Measurements from ENCODE around the gene USP9X.

USP9X gene

DNA sequence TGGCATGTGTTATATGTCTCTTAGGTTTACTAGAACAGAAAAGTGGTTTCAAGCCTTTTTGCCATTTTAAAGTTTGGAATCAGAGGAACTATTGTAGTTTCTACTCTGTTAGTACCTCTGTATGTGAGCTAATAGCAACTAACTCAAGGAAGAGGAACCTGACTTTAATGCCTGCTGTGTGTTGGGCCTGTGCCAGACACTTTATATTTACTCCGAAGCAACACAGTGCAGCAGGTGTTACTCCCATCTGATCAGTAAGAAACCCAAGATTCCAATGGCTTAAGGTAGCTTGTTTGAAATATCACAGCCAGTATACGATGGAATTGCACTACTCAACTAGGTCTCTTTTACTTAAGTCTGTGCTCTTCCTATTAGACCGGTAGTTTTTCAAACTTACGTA lies 79.2 kb downstream of the USP9X start:
- Histone ChIP-seq H4K5ac (ENCODE audit: low read length) (no peak overlapping the region), H2BK5ac (ENCODE audit: low read length) (no peak overlapping the region), H3K4me2 (ENCODE audit: low read length) (no peak overlapping the region), H3K36me3 (ENCODE audit: control insufficient read depth, insufficient read depth, low read length) (no peaks in the 10 kb centered on the region), H4K8ac (ENCODE audit: low read depth, low read length) (no peak overlapping the region), H3K4me3 (ENCODE audit: low read length) (no peak overlapping the region), H3K56ac (ENCODE audit: low read length) (no peak overlapping the region), H3K4me1 (ENCODE audit: control insufficient read depth, low read depth, low read length) (no peaks in the 10 kb centered on the region), H3K9ac (ENCODE audit: low read length) (no peak overlapping the region), H2BK120ac (ENCODE audit: low read depth, low read length) (no peak overlapping the region), H3K23ac (ENCODE audit: low read length) (no peak overlapping the region), H2BK15ac (replicated peaks; ENCODE audit: low read depth) (no peak overlapping the region), H3K27ac (ENCODE audit: low read depth, low read length) (no peak overlapping the region), H3K18ac (ENCODE audit: low read length) (no peak overlapping the region), H3K79me2 (ENCODE audit: control insufficient read depth, insufficient read depth, low read length) (no peaks in the 10 kb centered on the region), H3K79me1 (ENCODE audit: low read length) (no peaks in the 10 kb centered on the region), H2AK5ac (ENCODE audit: low read length) (no peak overlapping the region), H3K4ac (ENCODE audit: low read depth, low read length) (no peak overlapping the region), H3K27me3 (ENCODE audit: insufficient read depth, low read length, poor library complexity) (no peaks in the 10 kb centered on the region)
- no peak for DNase-seq
- no CpG with 5 or more reads among the region's 4 CpGs for WGBS (ENCODE audit: extremely low coverage, insufficient coverage, low lambda C conversion rate)

DNA sequence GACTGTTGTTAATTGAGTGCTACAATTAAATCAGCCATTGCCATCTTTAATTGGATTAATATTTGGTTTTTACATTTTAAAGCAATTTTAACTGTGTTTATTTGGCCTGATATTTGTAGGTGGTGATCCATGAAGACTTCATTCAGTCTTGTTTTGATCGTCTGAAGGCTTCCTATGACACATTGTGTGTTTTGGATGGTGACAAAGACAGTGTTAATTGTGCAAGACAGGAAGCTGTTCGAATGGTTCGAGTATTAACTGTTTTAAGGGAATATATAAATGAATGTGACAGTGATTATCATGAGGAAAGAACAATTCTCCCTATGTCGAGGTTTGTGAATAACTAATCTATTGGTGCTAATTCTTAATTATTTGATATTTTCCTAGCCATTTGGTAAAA lies 82.6 kb downstream of the USP9X start:
- Histone ChIP-seq H3K27ac (ENCODE audit: low read depth, low read length) (no peak overlapping the region), H3K4ac (ENCODE audit: low read depth, low read length) (no peak overlapping the region), H3K56ac (ENCODE audit: low read length) (no peak overlapping the region), H3K4me3 (ENCODE audit: low read length) (no peak overlapping the region), H3K79me1 (ENCODE audit: low read length) (no peaks in the 10 kb centered on the region), H4K8ac (ENCODE audit: low read depth, low read length) (no peak overlapping the region), H2BK5ac (ENCODE audit: low read length) (no peak overlapping the region), H3K4me2 (ENCODE audit: low read length) (no peak overlapping the region), H3K4me1 (ENCODE audit: control insufficient read depth, low read depth, low read length) (no peaks in the 10 kb centered on the region), H3K36me3 (ENCODE audit: control insufficient read depth, insufficient read depth, low read length) (no peaks in the 10 kb centered on the region), H2BK15ac (replicated peaks; ENCODE audit: low read depth) (no peak overlapping the region), H3K18ac (ENCODE audit: low read length) (no peak overlapping the region), H3K9ac (ENCODE audit: low read length) (no peak overlapping the region), H3K23ac (ENCODE audit: low read length) (no peak overlapping the region), H2AK5ac (ENCODE audit: low read length) (no peak overlapping the region), H2BK120ac (ENCODE audit: low read depth, low read length) (no peak overlapping the region), H4K5ac (ENCODE audit: low read length) (no peak overlapping the region), H3K27me3 (ENCODE audit: insufficient read depth, low read length, poor library complexity) (no peaks in the 10 kb centered on the region), H3K79me2 (ENCODE audit: control insufficient read depth, insufficient read depth, low read length) (no peaks in the 10 kb centered on the region)
- no peak for DNase-seq
- no CpG with 5 or more reads among the region's 4 CpGs for WGBS (ENCODE audit: extremely low coverage, insufficient coverage, low lambda C conversion rate)

DNA sequence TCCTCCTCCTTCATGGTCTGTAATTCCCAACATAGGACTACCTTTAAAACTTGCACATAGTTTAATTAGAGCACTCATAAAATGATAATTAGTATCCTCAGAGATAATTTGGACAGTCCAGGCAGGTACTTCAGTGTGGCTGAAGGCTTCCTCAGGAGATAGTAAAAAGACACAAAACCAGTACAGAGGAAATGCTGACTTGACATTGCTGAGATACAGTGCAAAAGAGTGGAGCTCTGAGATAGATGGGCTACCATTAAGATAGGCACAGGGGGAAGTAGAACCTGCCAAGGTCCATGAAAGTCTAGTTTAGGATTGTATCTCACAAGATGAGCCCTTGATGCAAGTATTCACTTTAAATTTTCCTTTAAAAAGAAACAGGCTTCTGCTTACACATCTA lies 91.0 kb downstream of the USP9X start:
- Histone ChIP-seq H4K8ac (ENCODE audit: low read depth, low read length) (no peak overlapping the region), H3K4me3 (ENCODE audit: low read length) (no peak overlapping the region), H3K23ac (ENCODE audit: low read length) (no peak overlapping the region), H3K4me1 (ENCODE audit: control insufficient read depth, low read depth, low read length) (no peaks in the 10 kb centered on the region), H2BK15ac (replicated peaks; ENCODE audit: low read depth) (no peak overlapping the region), H3K4me2 (ENCODE audit: low read length) (no peak overlapping the region), H2BK120ac (ENCODE audit: low read depth, low read length) (no peak overlapping the region), H3K36me3 (ENCODE audit: control insufficient read depth, insufficient read depth, low read length) (no peaks in the 10 kb centered on the region), H4K5ac (ENCODE audit: low read length) (no peak overlapping the region), H3K4ac (ENCODE audit: low read depth, low read length) (no peak overlapping the region), H3K9ac (ENCODE audit: low read length) (no peak overlapping the region), H3K56ac (ENCODE audit: low read length) (no peak overlapping the region), H3K27ac (ENCODE audit: low read depth, low read length) (no peak overlapping the region), H3K27me3 (ENCODE audit: insufficient read depth, low read length, poor library complexity) (no peaks in the 10 kb centered on the region), H3K18ac (ENCODE audit: low read length) (no peak overlapping the region), H2AK5ac (ENCODE audit: low read length) (no peak overlapping the region), H2BK5ac (ENCODE audit: low read length) (no peak overlapping the region), H3K79me2 (ENCODE audit: control insufficient read depth, insufficient read depth, low read length) (no peaks in the 10 kb centered on the region), H3K79me1 (ENCODE audit: low read length) (no peaks in the 10 kb centered on the region)
- DNase-seq, result no peak

DNA sequence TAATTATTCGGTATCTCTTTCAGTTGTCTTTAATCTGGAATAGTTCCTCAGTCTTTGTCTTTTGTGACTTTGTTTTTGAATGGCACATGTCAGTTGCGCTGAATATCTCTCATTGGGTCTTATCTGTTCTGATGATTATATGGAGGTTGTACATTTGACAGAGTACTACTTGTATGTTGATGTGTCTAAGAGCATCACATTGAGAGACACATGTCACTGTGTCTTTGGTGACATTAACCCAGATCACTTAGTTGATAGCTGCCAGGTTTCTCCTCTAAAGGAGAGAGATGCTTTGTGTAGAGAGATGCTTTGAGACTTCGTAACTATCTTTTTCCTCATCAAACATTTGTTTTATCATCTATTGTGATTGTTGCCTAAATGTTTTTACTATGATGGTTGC lies 92.1 kb downstream of the USP9X start:
- Histone ChIP-seq H3K18ac (ENCODE audit: low read length) (no peak overlapping the region), H2BK5ac (ENCODE audit: low read length) (no peak overlapping the region), H4K8ac (ENCODE audit: low read depth, low read length) (no peak overlapping the region), H4K5ac (ENCODE audit: low read length) (no peak overlapping the region), H3K4me3 (ENCODE audit: low read length) (no peak overlapping the region), H3K23ac (ENCODE audit: low read length) (no peak overlapping the region), H3K27ac (ENCODE audit: low read depth, low read length) (no peak overlapping the region), H3K4me2 (ENCODE audit: low read length) (no peak overlapping the region), H3K4me1 (ENCODE audit: control insufficient read depth, low read depth, low read length) (no peaks in the 10 kb centered on the region), H3K79me1 (ENCODE audit: low read length) (no peaks in the 10 kb centered on the region), H3K27me3 (ENCODE audit: insufficient read depth, low read length, poor library complexity) (no peaks in the 10 kb centered on the region), H3K36me3 (ENCODE audit: control insufficient read depth, insufficient read depth, low read length) (no peaks in the 10 kb centered on the region), H2BK120ac (ENCODE audit: low read depth, low read length) (no peak overlapping the region), H3K4ac (ENCODE audit: low read depth, low read length) (no peak overlapping the region), H2BK15ac (replicated peaks; ENCODE audit: low read depth) (no peak overlapping the region), H2AK5ac (ENCODE audit: low read length) (no peak overlapping the region), H3K9ac (ENCODE audit: low read length) (no peak overlapping the region), H3K56ac (ENCODE audit: low read length) (no peak overlapping the region), H3K79me2 (ENCODE audit: control insufficient read depth, insufficient read depth, low read length) (no peaks in the 10 kb centered on the region)
- DNase-seq, result no peak
- no CpG with 5 or more reads among the region's 3 CpGs for WGBS (ENCODE audit: extremely low coverage, insufficient coverage, low lambda C conversion rate)

DNA sequence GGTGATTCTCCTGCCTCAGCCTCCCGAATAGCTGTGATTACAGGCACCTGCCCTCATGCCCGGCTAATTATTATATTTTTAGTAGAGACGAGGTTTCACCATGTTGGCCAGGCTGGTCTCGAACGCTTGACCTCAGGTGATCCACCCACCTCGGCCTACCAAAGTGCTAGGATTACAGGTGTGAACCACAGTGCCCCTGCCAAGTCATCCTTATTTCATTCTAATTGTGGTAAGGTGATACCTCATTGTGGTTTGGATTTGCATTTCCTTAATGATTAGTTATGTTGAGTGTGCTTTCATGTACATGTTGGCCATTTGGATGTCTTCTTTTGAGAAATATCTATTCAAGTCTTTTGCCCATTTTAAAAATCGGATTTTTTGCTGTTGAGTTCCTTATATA lies 93.0 kb downstream of the USP9X start:
- no peak overlapping the region for H3K4me2 ChIP-seq (ENCODE audit: low read length)
- WGBS (ENCODE audit: extremely low coverage, insufficient coverage, low lambda C conversion rate), result no CpG with 5 or more reads among the region's 7 CpGs
- DNase-seq, result no peak

DNA sequence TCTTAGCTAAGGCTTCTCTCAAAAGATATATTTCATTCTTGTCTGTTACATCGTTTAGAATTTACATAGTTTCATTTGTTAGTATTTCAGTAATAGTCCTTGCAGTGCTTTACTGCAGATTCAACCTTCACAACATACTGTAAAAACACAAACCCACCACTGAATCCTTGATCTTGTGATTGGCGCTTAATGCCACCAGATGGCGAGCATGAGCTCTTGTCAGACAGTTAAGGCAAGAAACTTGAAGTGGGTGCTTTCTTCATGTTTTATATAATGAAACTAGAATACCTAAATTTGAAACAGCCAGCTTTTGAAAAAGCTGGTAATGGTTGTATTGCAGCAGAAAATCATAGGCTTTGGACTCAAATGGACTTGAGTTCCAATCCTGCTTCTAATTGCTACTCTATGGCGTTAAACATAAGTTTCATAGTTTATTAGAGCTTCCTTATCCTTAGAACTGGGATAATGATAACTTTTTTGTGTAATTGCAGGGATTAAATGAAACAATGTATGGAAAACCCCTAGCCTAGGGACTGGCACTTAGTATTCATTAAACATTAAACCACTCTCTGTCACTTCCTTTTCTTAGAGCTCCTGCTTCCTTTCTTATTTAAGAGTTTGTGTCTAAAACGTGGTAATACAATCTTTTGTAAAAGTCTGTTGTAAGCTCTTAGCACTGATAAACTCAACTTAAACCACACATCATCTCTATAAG lies 95.1 kb downstream of the USP9X start:
- Histone ChIP-seq H3K23ac (ENCODE audit: low read length) (no peak overlapping the region), H2AK5ac (ENCODE audit: low read length) (no peak overlapping the region), H4K5ac (ENCODE audit: low read length) (no peak overlapping the region), H3K4me3 (ENCODE audit: low read length) (no peak overlapping the region), H3K79me2 (ENCODE audit: control insufficient read depth, insufficient read depth, low read length) (no peaks in the 10 kb centered on the region), H3K9ac (ENCODE audit: low read length) (no peak overlapping the region), H2BK120ac (ENCODE audit: low read depth, low read length) (no peak overlapping the region), H3K18ac (ENCODE audit: low read length) (no peak overlapping the region), H3K4me2 (ENCODE audit: low read length) (no peak overlapping the region), H3K4me1 (ENCODE audit: control insufficient read depth, low read depth, low read length) (no peaks in the 10 kb centered on the region), H3K27ac (ENCODE audit: low read depth, low read length) (no peak overlapping the region), H3K56ac (ENCODE audit: low read length) (no peak overlapping the region), H3K4ac (ENCODE audit: low read depth, low read length) (no peak overlapping the region), H3K27me3 (ENCODE audit: insufficient read depth, low read length, poor library complexity) (no peaks in the 10 kb centered on the region), H3K79me1 (ENCODE audit: low read length) (no peaks in the 10 kb centered on the region), H4K8ac (ENCODE audit: low read depth, low read length) (no peak overlapping the region), H2BK5ac (ENCODE audit: low read length) (no peak overlapping the region), H3K36me3 (ENCODE audit: control insufficient read depth, insufficient read depth, low read length) (peaks cover 2% of the 10 kb centered on the region), H2BK15ac (replicated peaks; ENCODE audit: low read depth) (no peak overlapping the region)
- WGBS (ENCODE audit: extremely low coverage, insufficient coverage, low lambda C conversion rate), result no CpG with 5 or more reads among the region's 5 CpGs
- DNase-seq, result peak; percentile 65

More for the DNA sequence above, 93.0 kb downstream of the USP9X start:
- Histone ChIP-seq H3K36me3 (ENCODE audit: control insufficient read depth, insufficient read depth, low read length) (no peaks in the 10 kb centered on the region), H2AK5ac (ENCODE audit: low read length) (no peak overlapping the region), H3K4me3 (ENCODE audit: low read length) (no peak overlapping the region), H2BK5ac (ENCODE audit: low read length) (no peak overlapping the region), H3K9ac (ENCODE audit: low read length) (no peak overlapping the region), H3K56ac (ENCODE audit: low read length) (no peak overlapping the region), H2BK120ac (ENCODE audit: low read depth, low read length) (no peak overlapping the region), H4K8ac (ENCODE audit: low read depth, low read length) (no peak overlapping the region), H3K79me2 (ENCODE audit: control insufficient read depth, insufficient read depth, low read length) (no peaks in the 10 kb centered on the region), H4K5ac (ENCODE audit: low read length) (no peak overlapping the region), H3K4ac (ENCODE audit: low read depth, low read length) (no peak overlapping the region), H3K27me3 (ENCODE audit: insufficient read depth, low read length, poor library complexity) (no peaks in the 10 kb centered on the region), H3K23ac (ENCODE audit: low read length) (no peak overlapping the region), H2BK15ac (replicated peaks; ENCODE audit: low read depth) (no peak overlapping the region), H3K27ac (ENCODE audit: low read depth, low read length) (no peak overlapping the region), H3K18ac (ENCODE audit: low read length) (no peak overlapping the region), H3K79me1 (ENCODE audit: low read length) (no peaks in the 10 kb centered on the region), H3K4me1 (ENCODE audit: control insufficient read depth, low read depth, low read length) (no peaks in the 10 kb centered on the region)

Measured in mesendoderm (in vitro differentiated cells).